NCI-H146 (cell line): ENCODE results near the gene CPVL.

ENCODE experiments used
- DNase-seq: peaks from one replicate; lab custom pipeline; 2025; lab: John Stamatoyannopoulos, UW

The CPVL gene

DNA sequence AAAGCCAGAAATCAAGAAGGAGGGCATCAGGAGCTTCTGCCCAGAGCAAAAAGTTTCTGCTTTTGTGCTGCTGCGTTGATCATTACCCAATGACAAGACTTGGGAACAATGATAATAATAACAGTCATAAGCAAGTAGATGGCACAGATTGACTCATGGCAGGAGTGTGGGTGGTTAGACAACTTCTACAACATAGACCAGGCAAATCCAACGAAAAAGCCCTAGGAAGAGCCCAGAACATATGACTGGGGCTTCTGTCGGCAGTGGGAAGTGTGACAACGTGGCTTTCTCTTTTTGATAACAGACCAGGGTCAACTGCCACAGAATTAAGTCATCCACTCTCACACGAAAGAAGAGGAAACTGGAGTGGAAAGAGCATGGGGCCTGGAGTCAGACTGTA is 102.8 kb downstream of the CPVL start:
- DNase-seq, result no peak

GRCh38 chr7:29042824-29043231 is 103.5 kb downstream of the CPVL start:
- no peak for DNase-seq

- no peak for DNase-seq
Observed at GRCh38 chr7:29041991-29042390, 104.3 kb downstream of the CPVL start.

- DNase-seq, result no peak
Observed at GRCh38 chr7:29040579-29040925, 105.8 kb downstream of the CPVL start.

- no peak for DNase-seq
Observed at GRCh38 chr7:29039821-29040578, 106.3 kb downstream of the CPVL start.

GRCh38 chr7:29038463-29038862 is 107.9 kb downstream of the CPVL start:
- no peak for DNase-seq

GRCh38 chr7:29035044-29035740 is 111.1 kb downstream of the CPVL start:
- DNase-seq, result no peak

DNA sequence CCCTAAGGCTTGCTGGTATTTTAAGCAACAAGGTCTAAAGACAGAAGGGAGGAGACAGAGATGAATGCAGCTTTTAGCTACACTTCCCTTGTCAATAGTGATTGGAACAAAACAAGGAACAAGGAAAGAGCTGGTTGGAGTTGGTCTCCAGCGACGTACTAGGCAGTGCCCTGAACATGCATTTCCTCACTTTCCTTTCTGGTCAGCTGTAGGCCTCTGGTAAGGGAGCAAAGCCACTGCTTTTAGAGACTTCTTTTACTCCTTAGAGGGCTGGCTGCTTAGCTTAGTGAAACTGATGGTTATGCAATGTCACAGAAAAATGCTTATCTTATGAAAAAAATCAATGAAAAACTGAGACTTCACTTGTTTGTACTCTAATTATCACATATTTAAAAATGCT is 112.8 kb downstream of the CPVL start:
- no peak for DNase-seq

DNA sequence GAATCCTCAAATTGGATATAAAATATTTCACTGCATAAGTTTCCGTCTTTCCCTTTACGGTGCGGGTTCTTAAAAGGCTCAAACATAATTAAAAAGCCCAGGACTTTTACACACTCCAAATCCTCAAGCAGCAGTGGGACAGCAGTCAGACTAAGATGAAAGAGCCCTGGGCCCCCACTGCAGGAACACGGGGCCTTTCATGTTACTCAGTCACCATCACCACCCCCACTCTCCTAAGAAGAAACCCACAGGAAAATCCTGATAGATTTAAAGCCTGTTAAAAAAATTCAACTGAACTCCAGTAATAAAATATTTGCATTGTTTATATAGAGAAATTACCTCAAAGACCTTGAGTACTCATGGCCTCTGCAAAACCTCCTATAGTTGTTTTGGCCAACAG is 114.2 kb downstream of the CPVL start:
- no peak for DNase-seq

- DNase-seq, result no peak
Observed at GRCh38 chr7:29030781-29031275, 115.5 kb downstream of the CPVL start.

- no peak for DNase-seq
Observed at GRCh38 chr7:29022291-29022988, 123.9 kb downstream of the CPVL start.

DNA sequence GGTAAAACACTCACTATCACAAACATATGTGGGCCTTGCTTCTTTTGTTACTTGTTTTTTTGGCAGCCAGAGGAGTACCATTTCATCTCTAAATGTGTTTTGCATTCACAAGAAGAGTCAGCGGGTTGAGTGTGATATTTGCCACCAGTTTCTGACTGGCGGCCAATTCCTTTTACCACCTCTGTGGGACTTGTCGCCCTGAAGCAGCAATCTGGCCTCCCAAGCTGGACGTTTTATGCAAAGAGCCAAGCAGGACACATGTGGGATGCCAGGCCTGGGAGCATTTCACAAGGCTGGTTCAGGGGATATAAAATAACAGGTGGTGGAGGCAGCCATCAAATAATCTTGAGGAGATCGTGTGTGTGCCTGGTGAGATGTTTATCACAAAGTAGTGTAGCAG is 126.4 kb downstream of the CPVL start:
- DNase-seq, result no peak

DNA sequence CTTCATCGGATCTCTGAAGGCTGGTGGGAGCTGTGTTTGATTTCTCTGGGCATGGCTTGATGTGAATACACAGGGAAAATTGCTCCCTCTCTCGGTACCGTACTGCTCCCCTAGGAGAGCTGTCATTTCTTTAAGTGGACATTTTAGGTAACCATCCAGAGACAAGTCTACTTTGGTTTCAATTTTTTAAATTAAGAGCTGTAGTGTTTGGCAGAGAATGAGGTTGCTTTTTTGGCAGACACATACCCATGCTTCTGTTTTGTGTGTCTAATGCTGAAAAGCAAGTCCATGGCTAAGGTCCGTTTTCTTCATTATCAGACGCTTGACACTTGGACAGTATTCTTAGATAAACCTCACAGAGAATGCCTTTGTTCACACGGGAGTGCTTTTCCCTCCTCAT is 127.0 kb downstream of the CPVL start:
- DNase-seq, result no peak

GRCh38 chr7:29017713-29018112 is 128.6 kb downstream of the CPVL start:
- no peak for DNase-seq

- no peak for DNase-seq
Observed at GRCh38 chr7:29014725-29015124, 131.6 kb downstream of the CPVL start.

DNA sequence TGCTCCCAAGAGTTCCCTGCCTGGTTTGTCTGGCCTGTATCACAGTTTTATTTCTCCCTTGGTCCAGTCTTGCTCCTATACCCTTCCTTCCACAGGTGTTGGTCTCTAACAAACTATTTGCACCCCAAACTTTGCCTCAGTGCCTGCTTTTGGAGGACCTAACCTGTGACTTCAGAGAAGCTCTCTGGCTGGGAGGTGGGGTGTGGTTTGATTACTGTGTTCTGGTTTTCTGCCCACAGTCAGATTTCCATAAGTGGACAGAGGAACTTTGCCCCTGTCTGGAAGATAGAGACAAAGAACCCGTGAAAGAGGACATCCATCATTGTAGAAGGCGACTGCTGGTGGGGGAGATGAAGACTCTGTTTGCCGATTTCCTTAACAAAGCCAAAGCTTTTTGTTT is 132.4 kb downstream of the CPVL start:
- no peak for DNase-seq

- no peak for DNase-seq
Observed at GRCh38 chr7:29013082-29013695, 133.1 kb downstream of the CPVL start.

DNA sequence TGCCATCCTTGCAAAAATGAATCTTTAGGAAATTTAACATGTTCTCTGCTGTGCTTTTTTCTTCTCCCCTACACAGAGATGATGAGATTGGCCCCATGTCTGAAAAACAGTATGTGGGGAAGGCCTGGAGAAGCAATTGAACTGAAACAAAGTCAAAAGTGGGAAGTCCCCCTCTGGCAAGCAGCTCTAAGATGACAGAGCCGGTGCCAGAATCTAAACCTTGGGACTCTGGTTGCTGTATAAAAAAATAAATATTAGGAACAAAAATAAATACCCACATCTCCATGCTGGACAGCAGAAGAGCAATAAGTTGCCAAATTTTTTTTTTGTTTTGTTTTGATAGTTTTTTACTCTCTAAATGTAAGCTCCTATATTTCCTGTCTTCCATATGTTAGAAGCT is 136.4 kb downstream of the CPVL start:
- DNase-seq, result no peak

- DNase-seq, result no peak
Observed at GRCh38 chr7:29008590-29008989, 137.7 kb downstream of the CPVL start.

- DNase-seq, result no peak
Observed at GRCh38 chr7:29007127-29007526, 139.2 kb downstream of the CPVL start.

DNA sequence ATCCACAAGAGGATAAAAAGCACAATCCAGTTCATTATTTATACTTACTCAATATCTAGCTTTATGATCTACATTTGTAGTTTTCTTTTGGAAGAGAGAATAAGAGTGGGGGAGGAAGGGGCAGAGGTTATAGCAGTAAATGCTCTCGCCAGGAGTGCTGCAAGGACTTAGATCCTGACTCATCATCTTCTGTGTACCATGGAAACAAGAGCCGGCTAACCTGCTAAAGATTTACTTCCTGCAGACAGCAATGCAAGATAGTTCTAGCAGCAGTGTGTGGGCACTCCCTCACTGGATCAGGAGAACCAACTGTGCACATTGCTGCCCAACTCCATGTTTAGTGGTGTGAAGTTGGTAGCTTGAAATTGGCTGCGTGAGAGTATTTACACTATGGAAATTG is 140.5 kb downstream of the CPVL start:
- DNase-seq, result no peak

- DNase-seq, result no peak
Observed at GRCh38 chr7:29005406-29005805, 140.9 kb downstream of the CPVL start.

- no peak for DNase-seq
Observed at GRCh38 chr7:29003703-29004102, 142.6 kb downstream of the CPVL start.
